Skeletal muscle satellite cell (primary cell): ENCODE data around the gene CD63.
A peak's percentile ranks its signal among the peaks of the same experiment; 100 is the strongest.

Experiments
- H3K27me3 ChIP-seq: 2 replicates; pipeline ENCODE4 v1.7.0; 2013; ENCODE audit warnings: low read length; ENCODE audit not compliant: control insufficient read depth, insufficient read depth
- H3K36me3 ChIP-seq: 2 replicates; pipeline ENCODE4 v1.7.0; 2013; ENCODE audit warnings: mild to moderate bottlenecking, control low read depth, low read length; ENCODE audit not compliant: insufficient read depth
- H3K4me1 ChIP-seq: 2 replicates; pipeline ENCODE4 v1.7.0; 2013; ENCODE audit warnings: low read length; ENCODE audit not compliant: control insufficient read depth, insufficient read depth
- H3K4me2 ChIP-seq: 2 replicates; pipeline ENCODE4 v1.7.0; 2013; ENCODE audit warnings: mild to moderate bottlenecking, low read length
- H3K4me3 ChIP-seq: 2 replicates; pipeline ENCODE4 v1.7.0; 2013; ENCODE audit warnings: low read length
- H3K9ac ChIP-seq: 2 replicates; pipeline ENCODE4 v1.7.0; 2013; ENCODE audit warnings: mild to moderate bottlenecking, low read depth, low read length, moderate library complexity
- H3K9me3 ChIP-seq: replicated peaks from 2 replicates; pipeline ENCODE4 v1.7.0; 2013; ENCODE audit warnings: mild to moderate bottlenecking, control low read depth, low read length

Gene CD63

GRCh38 chr12:55746913-55747231 lies 18.1 kb upstream of the CD63 start:
- peaks cover 24% of the 10 kb centered on the region for H3K36me3 ChIP-seq
- H3K4me2 ChIP-seq, result no peak overlapping the region
- H3K27me3 ChIP-seq, result no peaks in the 10 kb centered on the region
- no peaks in the 10 kb centered on the region for H3K9me3 ChIP-seq
- peaks cover 22% of the 10 kb centered on the region for H3K4me1 ChIP-seq
- no peak overlapping the region for H3K9ac ChIP-seq
- H3K4me3 ChIP-seq, result no peak overlapping the region

- Histone ChIP-seq H3K4me3 (no peak overlapping the region), H3K9ac (no peak overlapping the region), H3K36me3 (peaks cover 21% of the 10 kb centered on the region), H3K27me3 (no peaks in the 10 kb centered on the region), H3K4me1 (peaks cover 22% of the 10 kb centered on the region), H3K4me2 (no peak overlapping the region), H3K9me3 (no peaks in the 10 kb centered on the region)
These were observed 17.5 kb upstream of the CD63 start for GRCh38 chr12:55746174-55746912.

GRCh38 chr12:55745361-55746173 lies 16.8 kb upstream of the CD63 start:
- Histone ChIP-seq H3K27me3 (no peaks in the 10 kb centered on the region), H3K4me3 (peak overlapping the region; percentile 33), H3K9me3 (no peaks in the 10 kb centered on the region), H3K4me1 (peaks cover 22% of the 10 kb centered on the region), H3K9ac (no peak overlapping the region), H3K36me3 (peaks cover 13% of the 10 kb centered on the region), H3K4me2 (peak overlapping the region; percentile 97)

- H3K4me1 ChIP-seq, result peaks cover 22% of the 10 kb centered on the region
- H3K9ac ChIP-seq, result peak overlapping the region; percentile 67
- H3K27me3 ChIP-seq, result no peaks in the 10 kb centered on the region
- H3K4me3 ChIP-seq, result peak overlapping the region; percentile 93
- peak overlapping the region; percentile 97 for H3K4me2 ChIP-seq
- H3K36me3 ChIP-seq, result peaks cover 9% of the 10 kb centered on the region
- H3K9me3 ChIP-seq, result no peaks in the 10 kb centered on the region
These were observed 15.7 kb upstream of the CD63 start for GRCh38 chr12:55744340-55745030.

- no peaks in the 10 kb centered on the region for H3K27me3 ChIP-seq
- peak overlapping the region; percentile 97 for H3K4me2 ChIP-seq
- H3K9me3 ChIP-seq, result no peaks in the 10 kb centered on the region
- peak overlapping the region; percentile 93 for H3K4me3 ChIP-seq
- H3K4me1 ChIP-seq, result peaks cover 22% of the 10 kb centered on the region
- peaks cover 1% of the 10 kb centered on the region for H3K36me3 ChIP-seq
- peak overlapping the region; percentile 67 for H3K9ac ChIP-seq
These were observed 14.9 kb upstream of the CD63 start for GRCh38 chr12:55743406-55744339.

GRCh38 chr12:55742719-55743405 lies 14.1 kb upstream of the CD63 start, which contains the start of gene GDF11:
TSS of gene GDF11 (plus strand) at chr12:55743122. CDS start at chr12:55743317, 195 bp downstream.
- H3K4me1 ChIP-seq, result peaks cover 26% of the 10 kb centered on the region
- peak within 1 kb of the TSS; percentile 93 for H3K4me3 ChIP-seq
- H3K36me3 ChIP-seq, result no peaks in the 10 kb centered on the region
- no peaks in the 10 kb centered on the region for H3K9me3 ChIP-seq
- peak within 1 kb of the TSS; percentile 97 for H3K4me2 ChIP-seq
- peak within 1 kb of the TSS; percentile 67 for H3K9ac ChIP-seq
- H3K27me3 ChIP-seq, result no peaks in the 10 kb centered on the region

- Histone ChIP-seq H3K4me2 (peak overlapping the region; percentile 86), H3K4me1 (peaks cover 32% of the 10 kb centered on the region), H3K36me3 (no peaks in the 10 kb centered on the region), H3K9ac (peak overlapping the region; percentile 63), H3K4me3 (peak overlapping the region; percentile 69), H3K9me3 (no peaks in the 10 kb centered on the region), H3K27me3 (no peaks in the 10 kb centered on the region)
These were observed 13.3 kb upstream of the CD63 start for GRCh38 chr12:55741931-55742680.

- no peak overlapping the region for H3K9ac ChIP-seq
- H3K9me3 ChIP-seq, result no peaks in the 10 kb centered on the region
- no peak overlapping the region for H3K4me3 ChIP-seq
- no peaks in the 10 kb centered on the region for H3K27me3 ChIP-seq
- H3K4me1 ChIP-seq, result peaks cover 15% of the 10 kb centered on the region
- H3K36me3 ChIP-seq, result no peaks in the 10 kb centered on the region
- H3K4me2 ChIP-seq, result no peak overlapping the region
These were observed 10.2 kb upstream of the CD63 start for GRCh38 chr12:55739025-55739378.

GRCh38 chr12:55738123-55739024 lies 9.6 kb upstream of the CD63 start:
- peak overlapping the region; percentile 79 for H3K4me2 ChIP-seq
- H3K9ac ChIP-seq, result peak overlapping the region; percentile 59
- H3K9me3 ChIP-seq, result no peaks in the 10 kb centered on the region
- peak overlapping the region; percentile 69 for H3K4me3 ChIP-seq
- no peaks in the 10 kb centered on the region for H3K27me3 ChIP-seq
- no peaks in the 10 kb centered on the region for H3K36me3 ChIP-seq
- H3K4me1 ChIP-seq, result peaks cover 14% of the 10 kb centered on the region
